ENCODE measurements around the gene HSF5.

HSF5 gene

GRCh38 chr17:58501451-58501850 is 13.2 kb upstream of the HSF5 start:
- TF ChIP-seq CTCF (IDR thresholded peaks at IDR 0.05; ENCODE audit: insufficient read depth, low read length, poor library complexity, severe bottlenecking), result no peak
- peaks cover 24% of the 10 kb centered on the region for H3K36me3 ChIP-seq (ENCODE audit: control insufficient read depth, insufficient read depth, low read length)
- H3K4me3 ChIP-seq (replicated peaks; ENCODE audit: low read depth, low read length), result no peak overlapping the region
- DNase-seq (ENCODE audit: extremely low read depth, insufficient read length), result no peak
- H3K27me3 ChIP-seq (replicated peaks; ENCODE audit: control insufficient read depth, insufficient read depth, low read length), result no peaks in the 10 kb centered on the region

- no peak for TF ChIP-seq CTCF (IDR thresholded peaks at IDR 0.05; ENCODE audit: insufficient read depth, low read length, poor library complexity, severe bottlenecking)
- no peaks in the 10 kb centered on the region for H3K27me3 ChIP-seq (replicated peaks; ENCODE audit: control insufficient read depth, insufficient read depth, low read length)
- H3K36me3 ChIP-seq (ENCODE audit: control insufficient read depth, insufficient read depth, low read length), result peaks cover 33% of the 10 kb centered on the region
Measured at GRCh38 chr17:58498177-58498828, 10.1 kb upstream of the HSF5 start.

GRCh38 chr17:58493506-58493905 is 5.3 kb upstream of the HSF5 start:
- no peak for DNase-seq (ENCODE audit: extremely low read depth, insufficient read length)
- Histone ChIP-seq H3K4me3 (replicated peaks; ENCODE audit: low read depth, low read length) (no peak overlapping the region), H3K36me3 (ENCODE audit: control insufficient read depth, insufficient read depth, low read length) (peaks cover 54% of the 10 kb centered on the region), H3K27me3 (replicated peaks; ENCODE audit: control insufficient read depth, insufficient read depth, low read length) (no peaks in the 10 kb centered on the region)
- no peak for TF ChIP-seq CTCF (IDR thresholded peaks at IDR 0.05; ENCODE audit: insufficient read depth, low read length, poor library complexity, severe bottlenecking)

More at GRCh38 chr17:58498177-58498828, 10.1 kb upstream of the HSF5 start:
- H3K4me3 ChIP-seq (replicated peaks; ENCODE audit: low read depth, low read length), result no peak overlapping the region
- DNase-seq (ENCODE audit: extremely low read depth, insufficient read length), result no peak

- peaks cover 53% of the 10 kb centered on the region for H3K36me3 ChIP-seq (ENCODE audit: control insufficient read depth, insufficient read depth, low read length)
- no peak overlapping the region for H3K4me3 ChIP-seq (replicated peaks; ENCODE audit: low read depth, low read length)
- no peak for DNase-seq (ENCODE audit: extremely low read depth, insufficient read length)
- no peak for TF ChIP-seq CTCF (IDR thresholded peaks at IDR 0.05; ENCODE audit: insufficient read depth, low read length, poor library complexity, severe bottlenecking)
- no peaks in the 10 kb centered on the region for H3K27me3 ChIP-seq (replicated peaks; ENCODE audit: control insufficient read depth, insufficient read depth, low read length)
Measured at GRCh38 chr17:58492238-58493121, 4.3 kb upstream of the HSF5 start.

GRCh38 chr17:58491510-58492045 is 3.4 kb upstream of the HSF5 start:
- no peak for DNase-seq (ENCODE audit: extremely low read depth, insufficient read length)
- Histone ChIP-seq H3K36me3 (ENCODE audit: control insufficient read depth, insufficient read depth, low read length) (peaks cover 51% of the 10 kb centered on the region), H3K4me3 (replicated peaks; ENCODE audit: low read depth, low read length) (no peak overlapping the region), H3K27me3 (replicated peaks; ENCODE audit: control insufficient read depth, insufficient read depth, low read length) (no peaks in the 10 kb centered on the region)
- no peak for TF ChIP-seq CTCF (IDR thresholded peaks at IDR 0.05; ENCODE audit: insufficient read depth, low read length, poor library complexity, severe bottlenecking)

Data from GM06990 (cell line).